TTC549 (cell line): ENCODE measurements around the gene RIOX2.
"Not testable (repeated sequence)": the region's sequence is repeated elsewhere in the genome, so short reads cannot be mapped to it uniquely, and the experiment has no call there.

Source experiments
- FAIRE-seq: peaks from 2 replicates; lab custom pipeline; 2012; peaks lifted over from hg19 to GRCh38; lab: Jason Lieb, UNC

Gene RIOX2

DNA sequence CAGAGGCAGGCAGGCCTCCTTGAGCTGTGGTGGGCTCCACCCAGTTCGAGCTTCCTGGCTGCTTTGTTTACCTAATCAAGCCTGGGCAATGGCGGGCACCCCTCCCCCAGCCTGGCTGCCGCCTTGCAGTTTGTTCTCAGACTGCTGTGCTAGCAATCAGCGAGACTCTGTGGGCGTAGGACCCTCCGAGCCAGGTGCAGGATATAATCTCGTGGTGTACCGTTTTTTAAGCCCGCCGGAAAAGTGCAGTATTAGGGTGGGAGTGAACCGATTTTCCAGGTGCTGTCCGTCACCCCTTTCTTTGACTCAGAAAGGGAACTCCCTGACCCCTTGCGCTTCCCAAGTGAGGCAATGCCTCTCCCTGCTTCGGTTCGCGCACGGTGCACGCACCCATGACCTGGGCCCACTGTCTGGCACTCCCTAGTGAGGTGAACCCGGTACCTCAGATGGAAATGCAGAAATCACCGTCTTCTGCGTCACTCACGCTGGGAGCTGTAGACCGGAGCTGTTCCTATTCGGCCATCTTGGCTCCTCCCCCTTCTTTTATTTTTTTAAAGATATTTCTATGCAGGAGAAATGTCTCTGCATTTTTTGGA is 61.9 kb downstream of the RIOX2 start:
- not testable (repeated sequence) for FAIRE-seq

- FAIRE-seq: not testable (repeated sequence)
Measured at GRCh38 chr3:97909830-97910229, 62.4 kb downstream of the RIOX2 start.

- no peak for FAIRE-seq
Measured at GRCh38 chr3:97901313-97902248, 70.7 kb downstream of the RIOX2 start.

GRCh38 chr3:97899331-97899730 is 72.9 kb downstream of the RIOX2 start:
- no peak for FAIRE-seq

- FAIRE-seq: no peak
Measured at GRCh38 chr3:97896547-97896946, 75.7 kb downstream of the RIOX2 start.

GRCh38 chr3:97896129-97896528 is 76.1 kb downstream of the RIOX2 start:
- no peak for FAIRE-seq

GRCh38 chr3:97895216-97895615 is 77.0 kb downstream of the RIOX2 start:
- FAIRE-seq: no peak

- no peak for FAIRE-seq
Measured at GRCh38 chr3:97892852-97893251, 79.4 kb downstream of the RIOX2 start.
